ENCODE data around the gene DUOX2. TPM values are rescaled to one million over a fixed set of nuclear protein-coding genes. Genes with fewer than 3 reads are reported as not detected.

DUOX2 gene
- polyA plus RNA-seq, 1 donor from 2014 or later, result not detected

DNA sequence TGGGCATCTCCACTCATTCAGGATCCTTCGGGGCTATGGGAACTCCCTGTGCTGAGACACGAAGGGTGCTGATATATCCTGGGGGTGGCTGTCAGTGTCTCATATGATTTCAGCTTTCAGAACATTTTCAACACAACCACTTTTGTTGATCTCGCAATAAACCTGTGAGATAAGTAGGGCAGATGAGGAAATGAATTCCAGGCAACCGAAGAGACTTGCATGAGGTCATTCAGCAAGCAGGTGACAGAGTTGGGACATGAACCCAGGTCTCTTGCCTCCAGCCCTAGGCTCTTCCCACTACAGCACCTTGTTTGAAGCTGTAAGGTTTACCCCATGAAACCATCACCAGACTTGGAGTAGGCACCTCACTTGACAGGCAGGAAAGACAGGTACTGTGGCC is 32.4 kb upstream of the DUOX2 start:
- Histone ChIP-seq H3K79me2 (replicated peaks; ENCODE audit: insufficient read depth, low read length) (no peaks in the 10 kb centered on the region), H4K20me1 (ENCODE audit: insufficient read depth) (no peaks in the 10 kb centered on the region), H3K9ac (ENCODE audit: low read length) (no peak overlapping the region), H3K4me2 (ENCODE audit: low read length) (no peak overlapping the region), H3K9me2 (ENCODE audit: insufficient read depth, low read length) (no peaks in the 10 kb centered on the region), H3K36me3 (ENCODE audit: insufficient read depth, low read length) (no peaks in the 10 kb centered on the region), H3K4me3 (ENCODE audit: low read length) (no peak overlapping the region), H3K9me3 (ENCODE audit: low read length) (no peaks in the 10 kb centered on the region), H3K27me3 (ENCODE audit: insufficient read depth, low read depth, low read length) (no peaks in the 10 kb centered on the region), H2AFZ (ENCODE audit: low read depth, low read length) (no peak overlapping the region), H3K27ac (ENCODE audit: low read length) (no peak overlapping the region), H3F3A (ENCODE audit: insufficient read depth, low read length, poor library complexity, severe bottlenecking) (no peaks in the 10 kb centered on the region)
- TF ChIP-seq, protein P1, sequence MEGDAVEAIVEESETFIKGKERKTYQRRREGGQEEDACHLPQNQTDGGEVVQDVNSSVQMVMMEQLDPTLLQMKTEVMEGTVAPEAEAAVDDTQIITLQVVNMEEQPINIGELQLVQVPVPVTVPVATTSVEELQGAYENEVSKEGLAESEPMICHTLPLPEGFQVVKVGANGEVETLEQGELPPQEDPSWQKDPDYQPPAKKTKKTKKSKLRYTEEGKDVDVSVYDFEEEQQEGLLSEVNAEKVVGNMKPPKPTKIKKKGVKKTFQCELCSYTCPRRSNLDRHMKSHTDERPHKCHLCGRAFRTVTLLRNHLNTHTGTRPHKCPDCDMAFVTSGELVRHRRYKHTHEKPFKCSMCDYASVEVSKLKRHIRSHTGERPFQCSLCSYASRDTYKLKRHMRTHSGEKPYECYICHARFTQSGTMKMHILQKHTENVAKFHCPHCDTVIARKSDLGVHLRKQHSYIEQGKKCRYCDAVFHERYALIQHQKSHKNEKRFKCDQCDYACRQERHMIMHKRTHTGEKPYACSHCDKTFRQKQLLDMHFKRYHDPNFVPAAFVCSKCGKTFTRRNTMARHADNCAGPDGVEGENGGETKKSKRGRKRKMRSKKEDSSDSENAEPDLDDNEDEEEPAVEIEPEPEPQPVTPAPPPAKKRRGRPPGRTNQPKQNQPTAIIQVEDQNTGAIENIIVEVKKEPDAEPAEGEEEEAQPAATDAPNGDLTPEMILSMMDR (IDR thresholded peaks at IDR 0.05; ENCODE audit: poor library complexity, severe bottlenecking), result no peak
- TF ChIP-seq POLR2AphosphoS5 (IDR thresholded peaks at IDR 0.05), result no peak
- TF ChIP-seq RAD21 (conservative IDR thresholded peaks at IDR 0.05), result no peak
- no peak for TF ChIP-seq TAF1 (IDR thresholded peaks at IDR 0.05; ENCODE audit: low read depth)
- no peak for TF ChIP-seq MXI1 (conservative IDR thresholded peaks at IDR 0.05; ENCODE audit: poor library complexity, severe bottlenecking)
- TF ChIP-seq EP300 (conservative IDR thresholded peaks at IDR 0.05; ENCODE audit: poor library complexity, severe bottlenecking), result no peak
- no peak for TF ChIP-seq SMC3 (conservative IDR thresholded peaks at IDR 0.05; ENCODE audit: poor library complexity)
- TF ChIP-seq, protein P2, sequence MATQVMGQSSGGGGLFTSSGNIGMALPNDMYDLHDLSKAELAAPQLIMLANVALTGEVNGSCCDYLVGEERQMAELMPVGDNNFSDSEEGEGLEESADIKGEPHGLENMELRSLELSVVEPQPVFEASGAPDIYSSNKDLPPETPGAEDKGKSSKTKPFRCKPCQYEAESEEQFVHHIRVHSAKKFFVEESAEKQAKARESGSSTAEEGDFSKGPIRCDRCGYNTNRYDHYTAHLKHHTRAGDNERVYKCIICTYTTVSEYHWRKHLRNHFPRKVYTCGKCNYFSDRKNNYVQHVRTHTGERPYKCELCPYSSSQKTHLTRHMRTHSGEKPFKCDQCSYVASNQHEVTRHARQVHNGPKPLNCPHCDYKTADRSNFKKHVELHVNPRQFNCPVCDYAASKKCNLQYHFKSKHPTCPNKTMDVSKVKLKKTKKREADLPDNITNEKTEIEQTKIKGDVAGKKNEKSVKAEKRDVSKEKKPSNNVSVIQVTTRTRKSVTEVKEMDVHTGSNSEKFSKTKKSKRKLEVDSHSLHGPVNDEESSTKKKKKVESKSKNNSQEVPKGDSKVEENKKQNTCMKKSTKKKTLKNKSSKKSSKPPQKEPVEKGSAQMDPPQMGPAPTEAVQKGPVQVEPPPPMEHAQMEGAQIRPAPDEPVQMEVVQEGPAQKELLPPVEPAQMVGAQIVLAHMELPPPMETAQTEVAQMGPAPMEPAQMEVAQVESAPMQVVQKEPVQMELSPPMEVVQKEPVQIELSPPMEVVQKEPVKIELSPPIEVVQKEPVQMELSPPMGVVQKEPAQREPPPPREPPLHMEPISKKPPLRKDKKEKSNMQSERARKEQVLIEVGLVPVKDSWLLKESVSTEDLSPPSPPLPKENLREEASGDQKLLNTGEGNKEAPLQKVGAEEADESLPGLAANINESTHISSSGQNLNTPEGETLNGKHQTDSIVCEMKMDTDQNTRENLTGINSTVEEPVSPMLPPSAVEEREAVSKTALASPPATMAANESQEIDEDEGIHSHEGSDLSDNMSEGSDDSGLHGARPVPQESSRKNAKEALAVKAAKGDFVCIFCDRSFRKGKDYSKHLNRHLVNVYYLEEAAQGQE (IDR thresholded peaks at IDR 0.05; ENCODE audit: borderline replicate concordance), result no peak
- TF ChIP-seq EZH2 (IDR thresholded peaks at IDR 0.05; ENCODE audit: borderline replicate concordance, insufficient read depth, low read length, poor library complexity, severe bottlenecking), result no peak

DNA sequence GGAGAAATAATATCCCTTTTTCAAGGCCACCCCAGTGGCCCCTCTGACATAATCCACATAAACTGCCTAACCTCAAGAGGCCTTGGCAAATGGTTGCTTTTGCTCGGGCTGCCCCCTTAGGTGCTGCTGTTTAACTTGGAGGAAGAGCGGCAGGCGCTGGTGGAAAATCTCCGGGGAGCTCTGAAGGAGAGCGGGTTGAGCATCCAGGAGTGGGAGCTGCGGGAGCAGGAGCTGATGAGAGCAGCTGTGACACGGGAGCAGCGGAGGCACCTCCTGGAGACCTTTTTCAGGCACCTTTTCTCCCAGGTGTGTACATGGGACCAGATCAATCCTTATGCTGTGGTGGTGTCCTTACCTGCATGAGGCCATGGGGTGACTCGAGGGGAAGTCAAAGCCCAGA is 30.8 kb upstream of the DUOX2 start:
- Histone ChIP-seq H3F3A (ENCODE audit: insufficient read depth, low read length, poor library complexity, severe bottlenecking) (no peaks in the 10 kb centered on the region), H3K36me3 (ENCODE audit: insufficient read depth, low read length) (no peaks in the 10 kb centered on the region), H3K9me2 (ENCODE audit: insufficient read depth, low read length) (no peaks in the 10 kb centered on the region), H3K4me3 (ENCODE audit: low read length) (no peak overlapping the region), H3K4me2 (ENCODE audit: low read length) (no peak overlapping the region), H3K9ac (ENCODE audit: low read length) (no peak overlapping the region), H4K20me1 (ENCODE audit: insufficient read depth) (no peaks in the 10 kb centered on the region), H3K79me2 (replicated peaks; ENCODE audit: insufficient read depth, low read length) (no peaks in the 10 kb centered on the region), H3K27ac (ENCODE audit: low read length) (no peak overlapping the region), H3K27me3 (ENCODE audit: insufficient read depth, low read depth, low read length) (no peaks in the 10 kb centered on the region), H3K9me3 (ENCODE audit: low read length) (no peaks in the 10 kb centered on the region), H2AFZ (ENCODE audit: low read depth, low read length) (no peak overlapping the region)
- no peak for TF ChIP-seq MXI1 (conservative IDR thresholded peaks at IDR 0.05; ENCODE audit: poor library complexity, severe bottlenecking)
- TF ChIP-seq RAD21 (conservative IDR thresholded peaks at IDR 0.05), result no peak
- no peak for TF ChIP-seq SMC3 (conservative IDR thresholded peaks at IDR 0.05; ENCODE audit: poor library complexity)
- no peak for TF ChIP-seq EP300 (conservative IDR thresholded peaks at IDR 0.05; ENCODE audit: poor library complexity, severe bottlenecking)
- TF ChIP-seq, protein P1 (IDR thresholded peaks at IDR 0.05; ENCODE audit: poor library complexity, severe bottlenecking), result no peak
